Astrocyte (in vitro differentiated cells and primary cell): ENCODE measurements around the gene DSG1.

Experiments
- CTCF ChIP-seq: IDR thresholded peaks from 2 replicates; pipeline ENCODE4 v1.5.1; 2011; ENCODE audit warnings: low read depth, mild to moderate bottlenecking, inconsistent platforms, low read length, moderate library complexity; ENCODE audit not compliant: insufficient read depth
- EZH2 ChIP-seq: IDR thresholded peaks from 2 replicates; pipeline ENCODE4 v1.6.1; 2012; ENCODE audit warnings: mild to moderate bottlenecking, low read length, inconsistent platforms; ENCODE audit not compliant: insufficient read depth

GRCh38 chr18:31393286-31393685 lies 75.3 kb downstream of the DSG1 start:
- no peak for TF ChIP-seq EZH2
- no peak for TF ChIP-seq CTCF
